Prostate gland (tissue), 2 donors: ENCODE data around the gene SPRR2F. TPM values are rescaled to one million over a fixed set of nuclear protein-coding genes. Genes with fewer than 3 reads are reported as not detected.

Experiments
- DNase-seq: peaks from one replicate; pipeline ENCODE4 v3.0.0-alpha.2; 2019; ENCODE audit warnings: low spot score
- H3K27ac ChIP-seq, 2 donors: fragments of 200-600 bp; sonication (generic); 2 replicates each; pipeline ENCODE4 v1.5.1; 2017 to 2019
- H3K27me3 ChIP-seq: fragments of 200-600 bp; sonication (generic); replicated peaks from 2 replicates; pipeline ENCODE4 v1.5.1; 2019; ENCODE audit not compliant: insufficient read depth
- H3K36me3 ChIP-seq, 2 donors: fragments of 200-600 bp; sonication (generic); 1 replicate in 1 of 2; 2 replicates in 1 of 2; pipeline versions ENCODE4 v1.5.1 to v1.8.1; 2017 to 2019
- H3K4me1 ChIP-seq: fragments of 200-600 bp; sonication (generic); replicated peaks from 2 replicates; pipeline ENCODE4 v1.5.1; 2019
- H3K4me3 ChIP-seq, 2 donors: fragments of 200-600 bp; sonication (generic); 2 replicates each; pipeline ENCODE4 v1.5.1; 2017 to 2019
- H3K9me3 ChIP-seq: fragments of 200-600 bp; sonication (generic); 2 replicates; pipeline ENCODE4 v1.5.1; 2017
- POLR2A ChIP-seq: fragments of 450-650 bp; IDR thresholded peaks from one replicate; pipeline ENCODE4 v1.6.1; 2016; ENCODE audit warnings: antibody characterized with exemption, mild to moderate bottlenecking
- POLR2AphosphoS5 ChIP-seq: sonication (generic); formaldehyde crosslinking; IDR thresholded peaks from one replicate; pipeline ENCODE4 v1.6.1; 2017; ENCODE audit warnings: antibody characterized with exemption
- WGBS: methylation state at CpG from one replicate; pipeline ENCODE4 v1.1.5; 2018; 5-methylcytosine and 5-hydroxymethylcytosine counted together
- intact Hi-C: fragments of 100-400 bp; cut with DNase I; formaldehyde crosslinking; loops from one replicate; pipeline ENCODE4 v1.14.2; 2022
- total RNA-seq, 2 donors: library from RNA; depleted of rRNA; stranded (reverse); fragments of >200 nt; gene quantifications; one replicate each; pipeline ENCODE4 v1.1.0, GENCODE V29; 2016
- TF ChIP-seq, protein P1 (sequence below), 4 experiments: fragments of 200-600 bp in 2 of 4; fragments of 450-650 bp in 2 of 4; sonication (generic) in 2 of 4; IDR thresholded peaks; 1 replicate in 3 of 4; 2 replicates in 1 of 4; pipeline ENCODE4 v1.5.1; 2016 to 2019; ENCODE audit warnings: antibody characterized with exemption in 4 of 4, mild to moderate bottlenecking in 2 of 4, moderate library complexity in 2 of 4

The SPRR2F gene, protein sequence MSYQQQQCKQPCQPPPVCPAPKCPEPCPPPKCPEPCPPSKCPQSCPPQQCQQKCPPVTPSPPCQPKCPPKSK
- total RNA-seq: 1 to 10 TPM in 1 of 2 donors, not detected in 1; 2.2 TPM

DNA sequence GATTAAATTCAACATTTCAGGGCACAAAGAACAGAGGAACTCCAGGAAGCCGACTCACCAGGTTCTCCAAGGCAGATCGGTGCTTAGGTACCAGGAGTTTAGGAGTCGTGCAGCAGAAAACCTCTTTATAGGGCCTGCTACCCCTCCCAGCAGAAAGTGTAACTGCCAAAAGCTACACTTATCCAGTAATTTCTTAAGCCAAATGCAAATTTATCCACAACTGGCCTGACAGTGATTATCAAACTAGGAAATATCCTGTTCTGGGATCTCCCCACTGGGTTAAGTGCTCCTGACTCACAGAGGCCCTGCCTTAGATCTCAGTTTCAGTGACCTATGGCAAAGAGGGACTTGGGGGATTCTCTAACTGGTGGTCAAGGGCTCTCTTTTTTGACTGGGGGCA, at the start of gene SPRR2F:
Gene SPRR2F (minus strand): TSS at position 101 of the 400 bp plus-strand sequence. CDS start 783 bp downstream, outside the sequence.
- H3K9me3 ChIP-seq: no peaks in the 10 kb centered on the region
- intact Hi-C loops: no loop called here

GRCh38 chr1:153155541-153155940, 42.2 kb upstream of the SPRR2F start:
- intact Hi-C loops: no loop called here
- Histone ChIP-seq H3K27ac (no peak overlapping the region), H3K27me3 (no peaks in the 10 kb centered on the region), H3K4me3 (no peak overlapping the region), H3K4me1 (no peaks in the 10 kb centered on the region), H3K36me3 (no peaks in the 10 kb centered on the region), H3K9me3 (no peaks in the 10 kb centered on the region)
- TF ChIP-seq POLR2AphosphoS5 (no peak), POLR2A (no peak)
- TF ChIP-seq, protein P1, sequence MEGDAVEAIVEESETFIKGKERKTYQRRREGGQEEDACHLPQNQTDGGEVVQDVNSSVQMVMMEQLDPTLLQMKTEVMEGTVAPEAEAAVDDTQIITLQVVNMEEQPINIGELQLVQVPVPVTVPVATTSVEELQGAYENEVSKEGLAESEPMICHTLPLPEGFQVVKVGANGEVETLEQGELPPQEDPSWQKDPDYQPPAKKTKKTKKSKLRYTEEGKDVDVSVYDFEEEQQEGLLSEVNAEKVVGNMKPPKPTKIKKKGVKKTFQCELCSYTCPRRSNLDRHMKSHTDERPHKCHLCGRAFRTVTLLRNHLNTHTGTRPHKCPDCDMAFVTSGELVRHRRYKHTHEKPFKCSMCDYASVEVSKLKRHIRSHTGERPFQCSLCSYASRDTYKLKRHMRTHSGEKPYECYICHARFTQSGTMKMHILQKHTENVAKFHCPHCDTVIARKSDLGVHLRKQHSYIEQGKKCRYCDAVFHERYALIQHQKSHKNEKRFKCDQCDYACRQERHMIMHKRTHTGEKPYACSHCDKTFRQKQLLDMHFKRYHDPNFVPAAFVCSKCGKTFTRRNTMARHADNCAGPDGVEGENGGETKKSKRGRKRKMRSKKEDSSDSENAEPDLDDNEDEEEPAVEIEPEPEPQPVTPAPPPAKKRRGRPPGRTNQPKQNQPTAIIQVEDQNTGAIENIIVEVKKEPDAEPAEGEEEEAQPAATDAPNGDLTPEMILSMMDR (IDR thresholded peaks at IDR 0.05): no peak
- DNase-seq: no peak
- WGBS: 85% methylated on average over 2 of the region's 2 CpGs

More for the DNA sequence above, at the start of gene SPRR2F:
- no peak within 1 kb of the TSS for H3K4me3 ChIP-seq
- no peak for DNase-seq
- TF ChIP-seq POLR2AphosphoS5 (no peak), POLR2A (no peak)
- TF ChIP-seq, protein P1 (IDR thresholded peaks at IDR 0.05): no peak
- H3K27me3 ChIP-seq: no peaks in the 10 kb centered on the region
- H3K36me3 ChIP-seq: no peaks in the 10 kb centered on the region
- H3K4me1 ChIP-seq: no peaks in the 10 kb centered on the region
- 83% methylated on average over 3 of the region's 3 CpGs for WGBS
- H3K27ac ChIP-seq: no peak within 1 kb of the TSS

- no peaks in the 10 kb centered on the region for H3K27me3 ChIP-seq
- TF ChIP-seq POLR2AphosphoS5 (no peak), POLR2A (no peak)
- TF ChIP-seq, protein P1 (IDR thresholded peaks at IDR 0.05): no peak
- H3K4me3 ChIP-seq: no peak overlapping the region
- H3K36me3 ChIP-seq: no peaks in the 10 kb centered on the region
- intact Hi-C loops: no loop called here
- 84% methylated on average over 3 of the region's 3 CpGs for WGBS
- no peaks in the 10 kb centered on the region for H3K4me1 ChIP-seq
- no peak for DNase-seq
- no peak overlapping the region for H3K27ac ChIP-seq
- no peaks in the 10 kb centered on the region for H3K9me3 ChIP-seq
Measured at GRCh38 chr1:153152481-153152880, 39.2 kb upstream of the SPRR2F start.

DNA sequence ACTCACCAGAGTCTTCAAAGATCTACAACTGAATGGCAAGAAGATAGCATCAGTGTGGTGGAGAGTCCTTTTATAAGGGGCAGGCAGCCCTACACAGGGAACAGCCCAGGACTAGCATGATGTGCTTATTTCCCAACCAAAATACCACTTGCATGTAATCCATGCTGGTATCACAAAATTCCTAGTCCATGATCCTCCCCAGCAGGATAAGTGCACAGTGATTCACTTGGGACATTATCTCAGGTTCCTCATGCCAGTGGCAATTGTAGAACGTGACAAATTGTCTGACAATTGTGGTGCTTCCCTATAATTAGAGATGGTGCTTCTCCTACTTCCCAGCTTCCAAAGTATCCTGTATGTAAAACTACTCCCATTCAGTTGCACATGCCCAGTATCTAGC, 37.5 kb upstream of the SPRR2F start, which contains the start of gene SPRR2G:
Gene SPRR2G (minus strand): TSS at position 45 of the 400 bp plus-strand sequence. CDS start 780 bp downstream, outside the sequence.
- Histone ChIP-seq H3K4me1 (no peaks in the 10 kb centered on the region), H3K9me3 (no peaks in the 10 kb centered on the region), H3K27ac (no peak within 1 kb of the TSS), H3K27me3 (no peaks in the 10 kb centered on the region), H3K36me3 (no peaks in the 10 kb centered on the region), H3K4me3 (no peak within 1 kb of the TSS)
- 91% methylated on average over 1 of the region's 1 CpG for WGBS
- intact Hi-C loops: no loop called here
- TF ChIP-seq POLR2A (no peak), POLR2AphosphoS5 (no peak)
- TF ChIP-seq, protein P1 (IDR thresholded peaks at IDR 0.05): no peak
- DNase-seq: no peak

GRCh38 chr1:153141377-153141776, 28.1 kb upstream of the SPRR2F start:
- intact Hi-C loops: no loop called here
- Histone ChIP-seq H3K36me3 (no peaks in the 10 kb centered on the region), H3K27me3 (no peaks in the 10 kb centered on the region), H3K9me3 (no peaks in the 10 kb centered on the region), H3K27ac (no peak overlapping the region), H3K4me1 (no peaks in the 10 kb centered on the region), H3K4me3 (no peak overlapping the region)
- TF ChIP-seq POLR2AphosphoS5 (no peak), POLR2A (no peak)
- TF ChIP-seq, protein P1 (IDR thresholded peaks at IDR 0.05): no peak
- WGBS: 91% methylated on average over 3 of the region's 3 CpGs
- DNase-seq: no peak
